GM19240 (cell line): ENCODE results near the gene TMEM130.
A peak's percentile ranks its signal among the peaks of the same experiment; 100 is the strongest.

ENCODE experiments used
- DNase-seq: peaks from one replicate; pipeline ENCODE4 v3.0.0; 2011; ENCODE audit warnings: low spot score; ENCODE audit not compliant: insufficient read length

The TMEM130 gene

GRCh38 chr7:98808751-98809460 lies 60.9 kb downstream of the TMEM130 start:
- no peak for DNase-seq

GRCh38 chr7:98807068-98808048 lies 62.5 kb downstream of the TMEM130 start:
- no peak for DNase-seq

- no peak for DNase-seq
These were observed 63.6 kb downstream of the TMEM130 start for GRCh38 chr7:98805956-98806838.

GRCh38 chr7:98802781-98803110 lies 67.1 kb downstream of the TMEM130 start:
- DNase-seq = peak; percentile 19

- DNase-seq = peak; percentile 78
These were observed 67.6 kb downstream of the TMEM130 start for GRCh38 chr7:98802088-98802780.

GRCh38 chr7:98800996-98801395 lies 68.8 kb downstream of the TMEM130 start:
- no peak for DNase-seq

GRCh38 chr7:98797150-98797549 lies 72.7 kb downstream of the TMEM130 start:
- DNase-seq = no peak
